ENCODE results near the gene CAPN10.

DNA sequence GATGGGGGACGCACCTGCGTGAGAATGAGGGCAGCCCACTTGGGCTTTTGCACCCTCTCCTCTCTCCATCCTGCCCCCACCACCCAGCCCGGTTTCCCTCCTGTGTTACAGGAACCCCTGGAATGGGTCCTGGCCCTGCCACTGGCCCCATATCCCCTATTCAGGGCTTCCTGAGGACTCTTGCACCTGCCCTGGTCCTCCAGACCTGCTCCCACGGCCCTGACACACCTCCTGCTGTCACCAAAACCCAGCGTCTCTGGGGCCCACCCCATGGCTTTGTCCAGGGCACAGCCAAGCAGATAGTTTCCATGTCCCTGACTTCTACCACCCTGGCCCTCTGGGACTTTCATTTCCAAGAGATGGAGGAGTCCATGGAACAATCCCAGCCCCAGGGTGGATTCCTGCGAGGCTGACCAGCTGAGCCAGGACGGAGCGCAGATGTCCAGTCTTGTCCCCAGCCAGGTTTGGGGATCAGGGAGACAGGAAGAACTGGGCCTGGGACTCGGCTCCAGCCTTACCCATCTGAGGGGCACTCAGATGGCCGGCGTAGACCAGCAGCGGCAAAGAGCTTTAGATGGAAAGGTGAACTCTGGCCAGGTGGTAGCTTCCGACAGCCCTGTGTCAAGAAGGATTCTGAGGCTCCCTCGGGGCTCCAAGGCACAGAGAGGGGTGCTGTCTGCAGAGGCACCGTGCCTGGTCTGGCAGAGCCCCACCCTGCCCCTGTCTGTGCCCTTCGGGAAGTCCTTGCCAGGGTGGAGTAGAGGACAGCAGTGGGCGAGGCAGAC is 50.8 kb downstream of the CAPN10 start:
- TF ChIP-seq, protein P1, sequence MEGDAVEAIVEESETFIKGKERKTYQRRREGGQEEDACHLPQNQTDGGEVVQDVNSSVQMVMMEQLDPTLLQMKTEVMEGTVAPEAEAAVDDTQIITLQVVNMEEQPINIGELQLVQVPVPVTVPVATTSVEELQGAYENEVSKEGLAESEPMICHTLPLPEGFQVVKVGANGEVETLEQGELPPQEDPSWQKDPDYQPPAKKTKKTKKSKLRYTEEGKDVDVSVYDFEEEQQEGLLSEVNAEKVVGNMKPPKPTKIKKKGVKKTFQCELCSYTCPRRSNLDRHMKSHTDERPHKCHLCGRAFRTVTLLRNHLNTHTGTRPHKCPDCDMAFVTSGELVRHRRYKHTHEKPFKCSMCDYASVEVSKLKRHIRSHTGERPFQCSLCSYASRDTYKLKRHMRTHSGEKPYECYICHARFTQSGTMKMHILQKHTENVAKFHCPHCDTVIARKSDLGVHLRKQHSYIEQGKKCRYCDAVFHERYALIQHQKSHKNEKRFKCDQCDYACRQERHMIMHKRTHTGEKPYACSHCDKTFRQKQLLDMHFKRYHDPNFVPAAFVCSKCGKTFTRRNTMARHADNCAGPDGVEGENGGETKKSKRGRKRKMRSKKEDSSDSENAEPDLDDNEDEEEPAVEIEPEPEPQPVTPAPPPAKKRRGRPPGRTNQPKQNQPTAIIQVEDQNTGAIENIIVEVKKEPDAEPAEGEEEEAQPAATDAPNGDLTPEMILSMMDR (IDR thresholded peaks at IDR 0.05 in 4 of 5, conservative IDR thresholded peaks at IDR 0.05 in 1 of 5) = no peak
- TF ChIP-seq POLR2A (IDR thresholded peaks at IDR 0.05) = no peak
